ENCODE results near the gene NRIP3. TPM values are rescaled to one million over a fixed set of nuclear protein-coding genes. Genes with fewer than 3 reads are reported as not detected.
"Not testable (repeated sequence)": the region's sequence is repeated elsewhere in the genome, so short reads cannot be mapped to it uniquely, and the experiment has no call there.

NRIP3 gene
- polyA plus RNA-seq, 1 donor from 2014 or later = not detected

GRCh38 chr11:9025101-9025850 lies 21.5 kb upstream of the NRIP3 start:
- H3K27me3 Mint-ChIP-seq = peaks cover 5% of the 10 kb centered on the region
- H3K4me3 Mint-ChIP-seq = no peak overlapping the region
- H3K9me3 Mint-ChIP-seq = no peaks in the 10 kb centered on the region
- H3K27ac Mint-ChIP-seq = no peak overlapping the region
- no peaks in the 10 kb centered on the region for H3K36me3 Mint-ChIP-seq
- no peaks in the 10 kb centered on the region for H3K4me1 Mint-ChIP-seq

GRCh38 chr11:9022961-9023680 lies 19.3 kb upstream of the NRIP3 start:
- Mint-ChIP-seq H3K4me3 (no peak overlapping the region), H3K36me3 (no peaks in the 10 kb centered on the region)

GRCh38 chr11:9020916-9021315 lies 17.1 kb upstream of the NRIP3 start:
- Mint-ChIP-seq H3K4me3 (no peak overlapping the region), H3K36me3 (no peaks in the 10 kb centered on the region), H3K27me3 (peaks cover 5% of the 10 kb centered on the region), H3K27ac (no peak overlapping the region), H3K9me3 (no peaks in the 10 kb centered on the region), H3K4me1 (peaks cover 0 to 2% (median 1%) of the 10 kb centered on the region in 3 donors)

More at GRCh38 chr11:9022961-9023680, 19.3 kb upstream of the NRIP3 start:
- Mint-ChIP-seq H3K27me3 (peaks cover 5% of the 10 kb centered on the region), H3K27ac (no peak overlapping the region), H3K9me3 (no peaks in the 10 kb centered on the region), H3K4me1 (peaks cover 0 to 1% (median under 1%) of the 10 kb centered on the region in 3 donors)

GRCh38 chr11:9019861-9020260 lies 16.1 kb upstream of the NRIP3 start:
- no peaks in the 10 kb centered on the region for H3K9me3 Mint-ChIP-seq
- H3K4me3 Mint-ChIP-seq = peak overlapping the region in 1 of 4 donors; percentile 20
- no peaks in the 10 kb centered on the region for H3K36me3 Mint-ChIP-seq
- peaks cover 0 to 3% (median 1%) of the 10 kb centered on the region in 3 donors for H3K4me1 Mint-ChIP-seq
- H3K27ac Mint-ChIP-seq = no peak overlapping the region
- H3K27me3 Mint-ChIP-seq = peaks cover 8% of the 10 kb centered on the region

GRCh38 chr11:9017773-9018172 lies 14.0 kb upstream of the NRIP3 start:
- H3K36me3 Mint-ChIP-seq = no peaks in the 10 kb centered on the region
- no peak overlapping the region for H3K4me3 Mint-ChIP-seq
- peaks cover 11% of the 10 kb centered on the region for H3K27me3 Mint-ChIP-seq
- peaks cover 0 to 2% (median 2%) of the 10 kb centered on the region in 3 donors for H3K9me3 Mint-ChIP-seq
- H3K27ac Mint-ChIP-seq = no peak overlapping the region
- H3K4me1 Mint-ChIP-seq = peaks cover 0 to 3% (median 1%) of the 10 kb centered on the region in 3 donors

- Mint-ChIP-seq H3K36me3 (peaks cover under 1% of the 10 kb centered on the region), H3K4me1 (peaks cover 0 to 3% (median 1%) of the 10 kb centered on the region in 3 donors), H3K4me3 (no peak overlapping the region), H3K27ac (no peak overlapping the region), H3K27me3 (peaks cover 6% of the 10 kb centered on the region), H3K9me3 (peaks cover 0 to 2% (median 2%) of the 10 kb centered on the region in 3 donors)
Observed at GRCh38 chr11:9016916-9017642, 13.3 kb upstream of the NRIP3 start.

- no peak overlapping the region for H3K27ac Mint-ChIP-seq
- peaks cover 0 to 3% (median 1%) of the 10 kb centered on the region in 3 donors for H3K4me1 Mint-ChIP-seq
- H3K4me3 Mint-ChIP-seq = no peak overlapping the region
- peaks cover 6% of the 10 kb centered on the region for H3K27me3 Mint-ChIP-seq
- peaks cover 2% of the 10 kb centered on the region for H3K36me3 Mint-ChIP-seq
- H3K9me3 Mint-ChIP-seq = peaks cover 0 to 2% (median 2%) of the 10 kb centered on the region in 3 donors
Observed at GRCh38 chr11:9015677-9016076, 11.9 kb upstream of the NRIP3 start.

GRCh38 chr11:9014826-9015225 lies 11.0 kb upstream of the NRIP3 start:
- H3K4me1 Mint-ChIP-seq = peaks cover 0 to 3% (median 1%) of the 10 kb centered on the region in 3 donors
- H3K27me3 Mint-ChIP-seq = peaks cover 6% of the 10 kb centered on the region
- no peak overlapping the region for H3K27ac Mint-ChIP-seq
- H3K36me3 Mint-ChIP-seq = peaks cover 2% of the 10 kb centered on the region
- no peak overlapping the region for H3K4me3 Mint-ChIP-seq
- H3K9me3 Mint-ChIP-seq = peaks cover 0 to 4% (median 2%) of the 10 kb centered on the region in 3 donors

- Mint-ChIP-seq H3K27me3 (peaks cover 6% of the 10 kb centered on the region), H3K4me3 (no peak overlapping the region), H3K27ac (no peak overlapping the region)
Observed at GRCh38 chr11:9013373-9013772, 9.6 kb upstream of the NRIP3 start.

GRCh38 chr11:9009538-9009937 lies 5.7 kb upstream of the NRIP3 start:
- not testable (repeated sequence) for H3K4me3 Mint-ChIP-seq, H3K36me3 Mint-ChIP-seq, H3K27ac Mint-ChIP-seq, H3K4me1 Mint-ChIP-seq, H3K9me3 Mint-ChIP-seq
- peaks cover 11% of the 10 kb centered on the region for H3K27me3 Mint-ChIP-seq

More at GRCh38 chr11:9013373-9013772, 9.6 kb upstream of the NRIP3 start:
- H3K9me3 Mint-ChIP-seq = peaks cover 0 to 4% (median 2%) of the 10 kb centered on the region in 3 donors
- H3K4me1 Mint-ChIP-seq = peaks cover 0 to 3% (median 1%) of the 10 kb centered on the region in 3 donors
- H3K36me3 Mint-ChIP-seq = peaks cover 2% of the 10 kb centered on the region

GRCh38 chr11:9008661-9009060 lies 4.9 kb upstream of the NRIP3 start:
- Mint-ChIP-seq H3K9me3 (peaks cover 0 to 4% (median 2%) of the 10 kb centered on the region in 3 donors), H3K4me1 (peaks cover 0 to 5% (median 3%) of the 10 kb centered on the region in 3 donors), H3K36me3 (peaks cover 2% of the 10 kb centered on the region), H3K4me3 (peak overlapping the region in 2 of 4 donors; percentile 5 to 9), H3K27ac (no peak overlapping the region), H3K27me3 (peaks cover 11% of the 10 kb centered on the region)

GRCh38 chr11:9008011-9008550 lies 4.3 kb upstream of the NRIP3 start:
- Mint-ChIP-seq H3K27me3 (peaks cover 13% of the 10 kb centered on the region), H3K4me3 (peak overlapping the region in 1 of 4 donors; percentile 5)

GRCh38 chr11:9005087-9005486 lies 1.3 kb upstream of the NRIP3 start:
- H3K4me1 Mint-ChIP-seq = peaks cover 3 to 9% (median 4%) of the 10 kb centered on the region in 3 donors
- H3K27me3 Mint-ChIP-seq = peaks cover 32% of the 10 kb centered on the region
- no peaks in the 10 kb centered on the region for H3K36me3 Mint-ChIP-seq
- H3K27ac Mint-ChIP-seq = peak overlapping the region in 1 of 3 donors; percentile 53
- H3K9me3 Mint-ChIP-seq = peaks cover 0 to 1% (median 0%) of the 10 kb centered on the region in 3 donors
- peak overlapping the region; percentile 21 to 72 (median 54) for H3K4me3 Mint-ChIP-seq

More at GRCh38 chr11:9008011-9008550, 4.3 kb upstream of the NRIP3 start:
- peaks cover 2% of the 10 kb centered on the region for H3K36me3 Mint-ChIP-seq
- no peak overlapping the region for H3K27ac Mint-ChIP-seq
- H3K9me3 Mint-ChIP-seq = peaks cover 0 to 4% (median 2%) of the 10 kb centered on the region in 3 donors
- peaks cover 3 to 8% (median 3%) of the 10 kb centered on the region in 3 donors for H3K4me1 Mint-ChIP-seq

GRCh38 chr11:9004183-9004926 lies 554 bp upstream of the NRIP3 start:
- H3K9me3 Mint-ChIP-seq = no peaks in the 10 kb centered on the region
- peaks cover 3 to 9% (median 4%) of the 10 kb centered on the region in 3 donors for H3K4me1 Mint-ChIP-seq
- H3K36me3 Mint-ChIP-seq = no peaks in the 10 kb centered on the region
- H3K27me3 Mint-ChIP-seq = peaks cover 36% of the 10 kb centered on the region
- peak overlapping the region in 1 of 3 donors; percentile 53 for H3K27ac Mint-ChIP-seq
- H3K4me3 Mint-ChIP-seq = peak overlapping the region in 3 of 4 donors; percentile 44 to 72 (median 64)
